Amniotic epithelial cell (primary cell): ENCODE results near the gene MARCKS.

Experiments used
- DNase-seq: peaks from one replicate; pipeline ENCODE4 v3.0.0-alpha.2; 2010; ENCODE audit warnings: low read depth

Gene MARCKS

DNA sequence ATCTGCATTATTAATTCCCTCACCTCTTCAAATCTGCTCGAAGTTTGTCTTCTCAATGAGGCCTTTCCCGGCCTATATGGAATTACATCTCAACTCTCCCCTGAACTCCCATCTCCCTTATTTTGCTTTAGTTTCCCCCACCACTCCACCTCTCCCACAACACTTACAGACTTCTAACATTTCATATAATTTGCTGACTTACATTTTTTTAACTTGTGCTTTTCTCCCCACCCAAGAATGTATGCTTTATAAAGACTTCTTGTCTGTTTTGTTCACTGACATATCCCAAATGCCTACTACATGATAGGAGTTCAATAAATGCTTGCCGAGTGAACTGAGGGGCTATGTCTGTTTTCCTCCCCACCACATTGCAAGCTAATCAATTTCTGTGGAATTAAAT lies 3.9 kb upstream of the MARCKS start:
- DNase-seq, result no peak

DNA sequence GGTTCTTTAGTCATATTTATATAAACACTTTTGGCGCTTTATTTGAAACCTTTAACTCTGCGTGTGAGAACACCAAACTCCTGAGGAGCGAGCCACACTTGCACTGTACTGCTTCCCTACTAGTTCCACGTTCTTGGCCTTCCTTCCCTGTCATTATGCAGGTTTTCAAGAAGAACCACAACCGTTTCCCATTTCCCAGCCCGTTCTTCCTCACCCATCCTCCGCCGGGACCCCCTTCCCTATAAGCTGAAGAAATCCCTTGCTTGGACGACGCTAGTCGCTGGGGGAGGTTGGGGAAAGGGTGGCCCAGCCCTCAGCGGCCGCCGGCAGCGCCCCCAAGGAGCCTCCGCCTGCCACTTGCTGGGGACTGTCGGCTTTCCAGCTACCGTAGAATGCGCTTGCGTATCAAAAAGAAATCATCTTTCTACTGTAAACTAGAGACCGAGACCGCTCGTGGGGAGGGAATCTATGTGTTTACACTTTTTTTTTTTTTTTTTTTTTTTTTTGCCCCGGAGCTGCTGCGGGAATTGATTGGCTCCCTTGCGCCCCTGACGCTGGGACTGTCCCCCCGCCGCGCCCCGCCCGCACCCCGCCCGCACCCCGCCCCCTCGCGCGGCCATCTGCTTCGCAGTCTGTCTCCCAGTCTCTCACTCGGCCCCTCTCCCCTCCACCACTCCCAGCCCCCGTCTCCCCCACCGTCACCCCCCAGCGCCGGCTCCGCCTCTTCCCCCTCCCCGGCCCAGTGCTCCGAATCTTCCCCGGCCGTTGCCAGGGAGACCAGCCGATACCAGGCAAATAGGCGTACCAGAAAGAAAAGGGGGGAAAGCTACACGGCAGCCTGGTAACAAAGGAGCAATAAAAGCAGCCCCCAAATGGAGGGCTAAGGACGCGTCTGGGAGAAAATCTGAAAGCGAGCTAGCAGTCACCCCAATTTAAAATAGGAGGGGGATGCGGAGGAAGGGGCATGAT lies 2.3 kb upstream of the MARCKS start:
- DNase-seq, result peak; percentile 63

DNA sequence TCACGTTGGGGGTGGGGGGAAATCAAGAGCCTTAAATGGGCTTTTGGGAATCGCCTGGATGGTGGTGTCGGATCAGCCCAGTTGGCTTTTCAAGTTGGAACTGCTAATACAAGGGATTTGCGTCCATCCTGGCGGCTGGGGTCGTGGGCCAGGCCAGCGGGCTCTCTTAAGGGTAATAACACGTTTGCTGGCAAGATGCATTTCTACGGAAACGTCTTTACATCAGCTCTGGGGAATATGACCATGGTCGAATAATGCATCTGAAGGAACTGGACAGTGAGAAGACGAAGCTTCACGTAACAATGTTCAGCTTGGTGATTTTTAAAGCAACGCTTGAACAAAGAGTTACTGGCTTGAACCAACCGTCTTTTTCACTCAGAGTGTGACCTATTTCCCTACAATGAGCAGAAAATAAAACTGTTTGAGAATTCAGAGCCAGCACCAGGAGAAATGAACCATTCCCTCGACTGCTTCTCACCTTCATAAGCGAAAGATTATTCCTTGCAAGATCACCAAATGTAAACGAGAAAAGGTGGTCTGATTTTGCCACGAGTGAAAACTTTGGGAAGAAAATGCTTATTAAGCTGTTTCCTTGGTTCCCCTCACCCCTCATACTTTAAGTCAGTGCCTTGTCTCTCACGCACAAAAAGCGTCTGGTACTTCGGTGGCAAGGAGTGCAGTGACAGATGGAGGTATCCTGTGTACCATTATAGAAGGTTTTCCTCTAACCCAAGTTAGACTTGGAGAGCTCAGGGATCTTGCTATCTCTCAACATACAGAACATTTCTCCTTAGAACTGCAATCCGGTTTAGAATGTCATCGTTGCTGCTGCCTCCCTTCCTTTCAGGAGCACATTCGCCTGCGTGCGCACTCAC lies 1.4 kb upstream of the MARCKS start:
- peak; percentile 53 for DNase-seq

DNA sequence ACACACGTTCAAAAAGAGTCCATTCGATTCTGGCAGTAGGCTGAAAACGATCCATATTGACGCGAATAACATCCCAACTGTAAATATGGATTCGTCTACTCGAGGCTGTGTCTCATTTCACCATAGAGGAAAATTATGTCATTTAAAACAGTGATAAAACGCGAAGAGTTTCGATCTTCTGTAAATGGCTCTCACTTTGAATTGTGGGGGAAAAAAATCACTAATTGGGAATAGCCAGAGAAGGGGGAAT lies 845 bp upstream of the MARCKS start:
- DNase-seq, result no peak

DNA sequence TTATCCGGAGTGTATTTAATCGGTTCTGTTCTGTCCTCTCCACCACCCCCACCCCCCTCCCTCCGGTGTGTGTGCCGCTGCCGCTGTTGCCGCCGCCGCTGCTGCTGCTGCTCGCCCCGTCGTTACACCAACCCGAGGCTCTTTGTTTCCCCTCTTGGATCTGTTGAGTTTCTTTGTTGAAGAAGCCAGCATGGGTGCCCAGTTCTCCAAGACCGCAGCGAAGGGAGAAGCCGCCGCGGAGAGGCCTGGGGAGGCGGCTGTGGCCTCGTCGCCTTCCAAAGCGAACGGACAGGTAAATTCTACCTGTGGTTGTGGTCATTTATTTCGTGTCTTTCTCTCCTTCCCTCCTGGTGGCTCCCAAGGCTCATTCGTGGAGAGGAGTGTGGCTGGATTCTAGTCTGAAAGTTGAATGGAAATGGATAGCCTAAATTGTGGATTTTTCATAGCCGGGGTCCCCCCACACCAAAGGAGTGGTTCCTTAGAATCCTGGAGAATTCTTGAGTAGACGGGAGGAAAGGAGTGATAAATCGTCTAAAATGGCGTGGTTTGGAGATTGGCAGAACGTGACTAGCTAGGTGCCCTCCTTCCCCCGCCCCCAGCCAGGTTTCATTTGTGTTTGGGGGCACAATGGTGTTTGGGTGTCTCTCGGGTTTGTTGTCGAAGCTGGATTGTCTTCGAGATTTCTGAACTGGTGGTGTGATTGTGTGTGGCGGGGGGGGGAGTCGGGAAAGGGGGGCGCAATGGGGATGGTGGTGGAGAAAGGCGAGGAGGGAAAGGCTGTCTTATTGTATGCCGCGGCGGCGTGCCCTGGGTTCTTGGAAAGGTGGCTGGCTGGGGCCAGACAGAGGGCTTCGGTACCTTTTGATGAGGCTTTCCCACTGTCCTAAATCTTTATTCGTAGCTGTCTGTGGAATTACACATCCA lies 673 bp downstream of the MARCKS start:
- peak; percentile 44 for DNase-seq

DNA sequence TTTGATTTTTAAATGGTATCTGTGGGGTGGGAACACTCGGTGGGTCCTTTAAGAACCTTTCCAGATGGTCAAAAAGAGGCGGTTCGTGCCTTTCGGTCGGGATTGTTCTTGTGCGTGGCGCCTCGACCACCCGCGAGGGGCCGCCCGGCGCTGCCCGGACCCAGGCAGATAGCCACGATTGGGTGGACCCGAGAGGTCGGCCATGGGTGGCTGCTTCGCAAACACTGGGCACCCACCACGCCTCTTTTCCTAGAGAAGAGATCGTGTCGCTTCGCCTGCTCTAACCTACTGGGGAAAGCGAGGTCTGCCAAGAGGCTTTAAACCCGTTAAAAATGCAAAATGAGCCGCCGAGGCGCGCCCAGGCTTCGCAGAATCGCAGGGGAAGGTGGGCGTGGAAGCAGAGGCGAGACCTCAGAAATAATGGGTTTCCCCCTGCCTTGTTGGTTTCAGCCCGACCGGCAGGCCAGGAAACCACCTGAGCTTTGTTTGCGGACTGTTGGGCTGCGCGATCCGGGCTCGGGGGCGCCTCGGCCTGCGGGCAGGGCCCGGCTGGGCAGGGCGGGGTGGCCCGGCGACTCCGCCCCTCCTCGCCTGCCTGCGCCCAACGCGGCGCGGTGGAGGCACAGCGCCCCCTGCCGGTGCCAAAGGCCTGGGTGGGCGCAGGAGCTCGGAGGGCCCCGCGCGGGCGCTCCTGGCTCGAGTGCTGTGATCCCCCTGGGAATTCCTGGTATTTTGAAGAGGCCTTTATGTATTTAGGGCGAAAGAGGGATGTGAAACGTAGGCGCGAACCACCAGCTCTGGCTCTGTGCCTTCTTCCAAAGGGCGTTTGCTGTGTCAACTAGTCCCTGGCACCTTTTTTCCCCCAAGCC lies 1.6 kb downstream of the MARCKS start:
- DNase-seq, result peak; percentile 84

DNA sequence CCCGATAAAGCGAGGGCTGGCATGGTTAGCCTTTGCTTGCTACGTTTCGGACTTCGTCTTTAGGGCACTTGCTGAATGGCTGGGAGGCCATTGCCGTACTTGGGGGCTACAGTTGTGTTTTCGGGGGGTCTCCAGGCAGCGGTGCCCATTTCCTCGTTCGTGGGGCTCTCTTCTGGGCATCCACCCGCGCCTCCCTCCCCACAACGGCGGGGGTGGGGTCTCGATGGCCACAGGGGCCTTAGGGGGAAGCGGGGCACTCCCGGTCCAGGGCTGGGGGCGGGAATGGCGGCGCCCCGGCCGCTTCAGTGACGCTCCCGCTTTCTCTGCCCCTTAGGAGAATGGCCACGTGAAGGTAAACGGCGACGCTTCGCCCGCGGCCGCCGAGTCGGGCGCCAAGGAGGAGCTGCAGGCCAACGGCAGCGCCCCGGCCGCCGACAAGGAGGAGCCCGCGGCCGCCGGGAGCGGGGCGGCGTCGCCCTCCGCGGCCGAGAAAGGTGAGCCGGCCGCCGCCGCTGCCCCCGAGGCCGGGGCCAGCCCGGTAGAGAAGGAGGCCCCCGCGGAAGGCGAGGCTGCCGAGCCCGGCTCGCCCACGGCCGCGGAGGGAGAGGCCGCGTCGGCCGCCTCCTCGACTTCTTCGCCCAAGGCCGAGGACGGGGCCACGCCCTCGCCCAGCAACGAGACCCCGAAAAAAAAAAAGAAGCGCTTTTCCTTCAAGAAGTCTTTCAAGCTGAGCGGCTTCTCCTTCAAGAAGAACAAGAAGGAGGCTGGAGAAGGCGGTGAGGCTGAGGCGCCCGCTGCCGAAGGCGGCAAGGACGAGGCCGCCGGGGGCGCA lies 2.4 kb downstream of the MARCKS start:
- peak; percentile 50 for DNase-seq

DNA sequence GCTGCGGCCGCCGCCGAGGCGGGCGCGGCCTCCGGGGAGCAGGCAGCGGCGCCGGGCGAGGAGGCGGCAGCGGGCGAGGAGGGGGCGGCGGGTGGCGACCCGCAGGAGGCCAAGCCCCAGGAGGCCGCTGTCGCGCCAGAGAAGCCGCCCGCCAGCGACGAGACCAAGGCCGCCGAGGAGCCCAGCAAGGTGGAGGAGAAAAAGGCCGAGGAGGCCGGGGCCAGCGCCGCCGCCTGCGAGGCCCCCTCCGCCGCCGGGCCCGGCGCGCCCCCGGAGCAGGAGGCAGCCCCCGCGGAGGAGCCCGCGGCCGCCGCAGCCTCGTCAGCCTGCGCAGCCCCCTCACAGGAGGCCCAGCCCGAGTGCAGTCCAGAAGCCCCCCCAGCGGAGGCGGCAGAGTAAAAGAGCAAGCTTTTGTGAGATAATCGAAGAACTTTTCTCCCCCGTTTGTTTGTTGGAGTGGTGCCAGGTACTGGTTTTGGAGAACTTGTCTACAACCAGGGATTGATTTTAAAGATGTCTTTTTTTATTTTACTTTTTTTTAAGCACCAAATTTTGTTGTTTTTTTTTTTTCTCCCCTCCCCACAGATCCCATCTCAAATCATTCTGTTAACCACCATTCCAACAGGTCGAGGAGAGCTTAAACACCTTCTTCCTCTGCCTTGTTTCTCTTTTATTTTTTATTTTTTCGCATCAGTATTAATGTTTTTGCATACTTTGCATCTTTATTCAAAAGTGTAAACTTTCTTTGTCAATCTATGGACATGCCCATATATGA lies 3.2 kb downstream of the MARCKS start:
- DNase-seq, result peak; percentile 41

DNA sequence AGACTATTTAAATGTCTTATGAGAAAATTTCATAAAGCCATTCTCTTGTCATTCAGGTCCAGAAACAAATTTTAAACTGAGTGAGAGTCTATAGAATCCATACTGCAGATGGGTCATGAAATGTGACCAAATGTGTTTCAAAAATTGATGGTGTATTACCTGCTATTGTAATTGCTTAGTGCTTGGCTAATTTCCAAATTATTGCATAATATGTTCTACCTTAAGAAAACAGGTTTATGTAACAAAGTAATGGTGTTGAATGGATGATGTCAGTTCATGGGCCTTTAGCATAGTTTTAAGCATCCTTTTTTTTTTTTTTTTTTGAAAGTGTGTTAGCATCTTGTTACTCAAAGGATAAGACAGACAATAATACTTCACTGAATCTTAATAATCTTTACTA lies 5.0 kb downstream of the MARCKS start:
- peak; percentile 24 for DNase-seq

DNA sequence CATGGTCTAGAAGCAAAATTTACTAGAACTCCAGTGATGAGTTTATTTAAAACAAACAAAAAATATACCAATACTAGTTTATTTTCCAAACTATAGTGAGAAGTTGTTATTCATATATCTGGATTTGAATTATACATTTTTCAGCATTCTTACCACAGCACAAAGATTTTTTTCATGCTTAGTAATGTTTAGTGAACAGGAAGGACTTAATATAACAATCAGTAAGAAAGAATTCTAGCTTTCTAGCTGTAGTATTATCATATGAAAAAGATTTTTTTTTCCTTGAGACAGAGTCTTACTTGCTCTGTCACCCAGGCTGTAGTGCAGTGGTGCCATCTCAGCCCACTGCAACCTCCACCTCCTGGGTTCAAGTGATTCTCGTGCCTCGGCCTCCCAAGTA lies 13.8 kb downstream of the MARCKS start:
- no peak for DNase-seq

DNA sequence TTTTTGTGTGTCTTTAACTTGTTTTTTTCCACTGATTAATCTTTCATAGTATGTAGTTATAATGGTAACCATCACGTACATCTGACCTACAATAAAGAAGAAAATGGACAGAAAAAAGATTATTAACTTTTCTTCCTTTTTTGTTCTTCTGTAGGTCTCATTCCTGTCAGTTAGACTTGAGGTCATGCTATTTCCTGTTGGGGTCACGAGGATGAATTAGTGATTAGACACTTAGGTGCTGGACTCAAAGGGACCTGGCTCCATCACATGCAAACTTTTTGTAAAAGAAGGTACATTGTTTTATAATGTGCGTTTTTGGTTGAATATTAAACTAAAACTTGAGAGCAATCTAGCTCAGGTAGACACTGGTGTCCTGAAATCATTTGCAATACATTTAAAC lies 14.8 kb downstream of the MARCKS start:
- no peak for DNase-seq

DNA sequence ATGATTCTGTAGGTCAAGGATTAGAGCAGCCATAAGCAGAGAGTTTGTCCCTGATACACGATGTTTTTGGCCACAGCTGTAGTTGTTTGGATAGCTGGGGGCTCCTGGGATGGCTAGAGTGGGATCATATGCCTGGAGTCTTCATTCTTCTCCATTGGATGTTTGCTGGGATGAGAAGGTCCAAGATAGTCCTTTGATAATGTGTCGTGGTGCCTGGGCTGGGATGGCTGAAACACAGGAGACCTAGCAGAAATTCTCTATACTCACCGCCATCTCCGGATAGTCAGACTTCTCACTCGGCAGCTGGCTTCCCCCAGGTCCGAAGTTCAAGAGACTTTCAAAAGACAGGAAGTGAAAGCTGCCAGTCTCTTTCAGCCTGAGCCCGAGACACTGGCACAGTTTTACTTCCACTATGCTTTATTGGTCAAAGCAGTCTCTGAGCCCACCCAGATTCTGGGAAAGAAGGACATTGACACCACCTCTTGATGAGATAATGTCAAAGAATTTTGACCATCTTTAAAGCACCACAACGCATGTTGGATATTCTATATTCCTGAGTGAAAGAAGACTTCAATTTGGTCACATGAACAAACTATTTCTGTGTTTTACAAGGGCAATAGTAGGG lies 16.0 kb downstream of the MARCKS start:
- DNase-seq, result no peak

DNA sequence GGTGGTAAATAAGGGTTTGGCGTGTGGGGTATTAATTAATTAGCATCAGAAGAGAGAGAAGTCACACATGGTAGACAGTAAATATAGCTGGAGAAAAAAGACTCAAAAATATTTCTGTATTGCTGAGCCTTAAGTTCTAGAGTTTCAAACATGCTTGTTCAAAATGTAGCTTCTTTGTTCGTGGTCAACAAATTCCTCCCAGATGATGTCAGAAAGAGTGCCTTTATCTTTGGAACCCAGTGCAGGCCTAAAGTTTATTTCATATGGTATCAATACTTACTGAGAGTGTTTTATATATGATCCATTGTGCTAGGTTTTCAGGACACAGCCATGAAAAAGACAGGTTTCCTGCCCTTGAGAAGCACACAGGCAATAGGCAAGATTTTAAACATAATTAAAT lies 18.3 kb downstream of the MARCKS start:
- peak; percentile 56 for DNase-seq

DNA sequence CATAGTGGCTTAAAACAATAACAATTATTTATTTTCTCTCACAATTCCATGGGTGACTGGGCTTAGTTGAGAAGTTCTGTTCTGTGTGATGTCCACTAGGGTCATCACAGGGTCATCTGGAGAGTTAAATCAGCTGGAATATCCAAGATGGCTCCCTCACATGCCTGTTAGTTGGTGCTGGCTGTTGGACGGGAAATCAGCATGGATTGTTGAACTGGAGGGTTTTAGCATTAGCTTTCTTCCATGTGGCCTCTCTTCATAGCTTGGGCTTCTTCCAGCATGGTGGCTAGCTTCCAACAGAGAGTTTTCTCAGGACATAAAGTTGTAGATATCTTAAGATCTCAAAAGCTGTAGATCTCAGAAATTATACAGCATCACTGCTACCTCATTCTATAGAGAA lies 19.6 kb downstream of the MARCKS start:
- DNase-seq, result no peak

DNA sequence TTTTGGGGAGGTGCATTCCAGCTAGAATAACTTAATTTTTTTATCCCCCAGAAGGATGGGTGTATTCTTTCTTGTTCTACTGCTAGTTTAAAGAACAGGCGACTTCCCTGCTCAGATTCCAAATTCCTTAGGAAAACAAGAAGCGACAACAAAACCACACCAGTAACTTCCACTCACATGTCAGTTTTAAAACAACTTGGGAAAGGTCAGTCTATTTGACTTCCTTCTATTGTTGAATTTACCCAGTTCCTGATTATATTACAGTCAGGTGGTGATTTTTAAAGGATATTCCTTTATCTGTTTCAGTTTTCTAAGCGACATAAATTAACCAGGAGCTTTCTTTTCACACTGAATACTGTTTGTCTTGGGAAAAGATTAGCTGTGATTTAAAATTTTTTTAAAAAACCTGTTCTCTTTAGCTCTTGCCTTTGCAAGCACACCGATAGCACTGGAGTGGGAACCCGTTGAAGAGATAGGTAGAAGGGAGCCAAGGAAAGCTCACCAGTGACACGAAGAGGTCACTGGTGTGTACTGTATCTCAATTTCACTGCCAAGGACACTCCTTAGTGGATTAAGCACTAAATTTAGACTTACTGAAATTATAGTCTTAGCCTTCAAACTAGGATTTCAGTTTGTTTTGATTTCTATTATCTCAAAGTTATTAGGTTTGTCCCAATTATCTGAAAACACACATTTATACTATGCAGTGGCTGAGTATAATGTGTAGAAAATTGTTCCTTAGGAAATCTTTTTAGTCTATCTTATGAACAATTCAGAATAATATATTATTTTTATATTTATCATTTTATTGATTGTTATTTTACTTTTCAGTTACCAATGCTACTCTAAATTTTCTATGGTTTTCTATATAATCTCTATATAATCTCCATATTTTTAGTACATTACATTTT lies 22.3 kb downstream of the MARCKS start:
- DNase-seq, result peak; percentile 77

DNA sequence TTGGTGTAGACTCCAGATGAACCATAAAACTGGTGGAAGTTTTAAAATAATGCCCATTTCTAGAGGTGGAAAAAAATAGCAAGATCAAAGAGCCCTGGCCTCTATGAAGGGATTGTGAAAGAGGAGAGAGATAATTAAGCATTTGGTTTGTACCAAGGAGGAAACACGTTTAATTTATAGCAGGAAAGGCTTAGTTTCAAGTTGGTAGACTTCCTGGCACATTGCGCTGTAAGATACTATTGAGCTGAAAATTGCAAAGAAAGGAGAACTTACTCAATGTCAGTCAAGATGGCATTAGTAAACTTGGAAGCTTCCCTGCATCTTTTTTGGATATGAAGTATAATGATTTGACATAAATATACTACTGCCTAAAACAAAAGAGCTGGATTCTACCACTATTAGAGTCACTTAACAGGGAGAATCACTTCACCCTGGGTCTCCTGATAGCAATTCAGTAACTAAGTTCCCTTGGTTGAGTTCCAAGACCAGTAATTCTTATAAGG lies 24.4 kb downstream of the MARCKS start:
- no peak for DNase-seq

DNA sequence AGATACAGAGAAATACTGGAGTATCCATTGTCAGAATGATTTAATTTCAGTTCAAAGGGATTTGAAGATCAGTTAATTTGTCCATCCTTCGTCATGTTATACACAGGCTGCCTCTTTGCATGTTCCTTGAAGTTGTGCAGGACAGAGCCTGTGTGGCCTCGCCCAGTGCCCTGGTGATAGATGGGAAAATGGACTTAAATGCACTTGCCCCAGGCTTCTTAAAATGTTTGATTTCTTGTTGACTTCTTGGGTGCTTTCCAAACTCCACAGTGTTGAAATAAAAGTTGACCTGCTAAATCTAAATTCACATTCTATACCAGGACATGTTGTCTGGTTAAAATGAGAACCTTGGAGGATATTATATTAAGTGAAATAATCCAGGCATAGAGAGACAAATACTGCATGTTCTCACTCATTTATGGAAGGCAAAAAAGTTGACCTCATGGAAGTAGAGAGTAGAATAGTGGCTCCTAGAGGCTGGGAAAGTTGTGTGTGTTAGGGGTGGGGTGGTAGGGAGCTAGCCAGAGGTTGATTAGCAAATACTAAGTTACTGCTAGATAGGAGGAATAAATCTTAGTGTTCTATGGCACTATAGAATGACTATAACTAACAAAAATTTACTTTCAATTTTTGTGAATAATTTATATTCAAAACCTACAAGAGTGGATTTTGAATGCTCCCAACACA lies 25.3 kb downstream of the MARCKS start:
- no peak for DNase-seq
